Adrenal gland (tissue), 5 donors: ENCODE data around the gene CTCF.
A peak's percentile ranks its signal among the peaks of the same experiment; 100 is the strongest.

Experiments
- POLR2A ChIP-seq, 2 donors: fragments of 450-650 bp; IDR thresholded peaks; one replicate each; pipeline ENCODE4 v1.6.1; 2017; ENCODE audit warnings: antibody characterized with exemption in 2 of 2, mild to moderate bottlenecking in 2 of 2, moderate library complexity in 1 of 2
- TF ChIP-seq, protein P1 (sequence below), 6 experiments: fragments of 450-650 bp in 4 of 6; fragments of 200-600 bp in 2 of 6; sonication (generic) in 1 of 6; IDR thresholded peaks; 1 replicate in 5 of 6; 2 replicates in 1 of 6; pipeline versions ENCODE4 v1.5.1 to v1.8.0; 2016 to 2021; ENCODE audit warnings: antibody characterized with exemption in 6 of 6, mild to moderate bottlenecking in 2 of 6, moderate library complexity in 1 of 6
- donor health status: DM: no; HTN: no; CAD: no.

DNA sequence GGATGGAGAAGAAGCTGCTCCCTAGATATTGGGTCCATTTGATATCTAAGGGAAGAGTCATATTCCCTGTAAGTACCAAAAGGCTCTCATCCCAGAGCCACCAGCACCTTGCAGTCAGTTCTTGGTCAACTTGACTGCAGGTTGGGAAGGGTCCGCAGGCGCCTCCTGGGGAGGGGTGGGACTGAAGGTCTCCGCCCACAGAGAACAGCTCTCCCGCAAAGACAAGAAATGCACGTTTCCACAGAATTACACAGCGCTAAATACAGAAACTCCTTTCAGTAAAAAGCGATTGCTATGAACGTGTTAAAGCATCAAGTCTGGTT is 864 bp upstream of the CTCF start:
- TF ChIP-seq, protein P1, sequence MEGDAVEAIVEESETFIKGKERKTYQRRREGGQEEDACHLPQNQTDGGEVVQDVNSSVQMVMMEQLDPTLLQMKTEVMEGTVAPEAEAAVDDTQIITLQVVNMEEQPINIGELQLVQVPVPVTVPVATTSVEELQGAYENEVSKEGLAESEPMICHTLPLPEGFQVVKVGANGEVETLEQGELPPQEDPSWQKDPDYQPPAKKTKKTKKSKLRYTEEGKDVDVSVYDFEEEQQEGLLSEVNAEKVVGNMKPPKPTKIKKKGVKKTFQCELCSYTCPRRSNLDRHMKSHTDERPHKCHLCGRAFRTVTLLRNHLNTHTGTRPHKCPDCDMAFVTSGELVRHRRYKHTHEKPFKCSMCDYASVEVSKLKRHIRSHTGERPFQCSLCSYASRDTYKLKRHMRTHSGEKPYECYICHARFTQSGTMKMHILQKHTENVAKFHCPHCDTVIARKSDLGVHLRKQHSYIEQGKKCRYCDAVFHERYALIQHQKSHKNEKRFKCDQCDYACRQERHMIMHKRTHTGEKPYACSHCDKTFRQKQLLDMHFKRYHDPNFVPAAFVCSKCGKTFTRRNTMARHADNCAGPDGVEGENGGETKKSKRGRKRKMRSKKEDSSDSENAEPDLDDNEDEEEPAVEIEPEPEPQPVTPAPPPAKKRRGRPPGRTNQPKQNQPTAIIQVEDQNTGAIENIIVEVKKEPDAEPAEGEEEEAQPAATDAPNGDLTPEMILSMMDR (IDR thresholded peaks at IDR 0.05), result peak in 1 of 6 experiments; percentile 5
- no peak for TF ChIP-seq POLR2A (IDR thresholded peaks at IDR 0.05)
